T-helper 1 cell treated with Interleukin-12 subunit alpha and Interleukin-12 subunit beta and Interleukin-4 antibody, amounts not matched to agents 30 ng/mL and 1 ng/mL, for 36 hours (primary cell): ENCODE results near the gene GNAS. TPM values are rescaled to one million over a fixed set of nuclear protein-coding genes. Genes with fewer than 3 reads are reported as not detected.

Experiments used
- intact Hi-C: fragments of 100-400 bp; cut with micrococcal nuclease; formaldehyde crosslinking; loops from one replicate; pipeline ENCODE4 v1.15.1; 2024
- total RNA-seq: library from RNA; stranded (reverse); gene quantifications from 2 replicates; pipeline ENCODE4 v1.2.3, GENCODE V29; 2022

The GNAS gene
- total RNA-seq, 1 donor from 2014 or later, result 675 TPM

- intact Hi-C loops, result loop anchor here (1.0 to 2.0 kb wide), 2 partner anchors 9 to 17 kb away; no protein-coding TSS in a partner anchor
Observed at GRCh38 chr20:58877976-58878360, 25.5 kb downstream of the GNAS start.

GRCh38 chr20:58878399-58878798 lies 25.9 kb downstream of the GNAS start:
- intact Hi-C loops, result loop anchor here (1.0 to 2.0 kb wide), 2 partner anchors 9 to 16 kb away; no protein-coding TSS in a partner anchor

GRCh38 chr20:58880441-58880840 lies 27.9 kb downstream of the GNAS start:
- intact Hi-C loops, result no loop called here

GRCh38 chr20:58880994-58881752 lies 28.7 kb downstream of the GNAS start:
- intact Hi-C loops, result no loop called here

- intact Hi-C loops, result no loop called here
Observed at GRCh38 chr20:58882704-58883089, 30.2 kb downstream of the GNAS start.

- intact Hi-C loops, result no loop called here
Observed at GRCh38 chr20:58883241-58883691, 30.8 kb downstream of the GNAS start.

- intact Hi-C loops, result no loop called here
Observed at GRCh38 chr20:58884966-58885365, 32.5 kb downstream of the GNAS start.

GRCh38 chr20:58886546-58886945 lies 34.0 kb downstream of the GNAS start:
- intact Hi-C loops, result no loop called here

GRCh38 chr20:58888103-58888502 lies 35.6 kb downstream of the GNAS start:
- intact Hi-C loops, result loop anchor here (2.0 kb wide), 1 partner anchor 35 kb away; the partner anchor contains the start of gene GNAS

- intact Hi-C loops, result loop anchor here (1.0 to 2.0 kb wide), 3 partner anchors 36 to 236 kb away; partner anchors contain the start of genes GNAS and NELFCD
Observed at GRCh38 chr20:58888521-58889333, 36.2 kb downstream of the GNAS start.

GRCh38 chr20:58889334-58889760 lies 36.8 kb downstream of the GNAS start:
- intact Hi-C loops, result loop anchor here (1.0 to 2.0 kb wide), 3 partner anchors 37 to 237 kb away; partner anchors contain the start of genes GNAS and NELFCD

- intact Hi-C loops, result loop anchor here (1.0 to 5.0 kb wide), 8 partner anchors 37 to 1498 kb away; partner anchors contain the start of genes ATP5F1E, GNAS, NELFCD and RAB22A
Observed at GRCh38 chr20:58889798-58890517, 37.4 kb downstream of the GNAS start.

- intact Hi-C loops, result loop anchor here (1.0 to 5.0 kb wide), 5 partner anchors 142 to 1498 kb away; partner anchors contain the start of genes ATP5F1E, RAB22A, RBM38 and ZNF831
Observed at GRCh38 chr20:58890518-58891085, 38.1 kb downstream of the GNAS start.

- intact Hi-C loops, result loop anchor here (5.0 kb wide), 4 partner anchors 271 to 1499 kb away; partner anchors contain the start of genes RAB22A, RBM38 and ZNF831
Observed at GRCh38 chr20:58891086-58891717, 38.7 kb downstream of the GNAS start.

GRCh38 chr20:58891718-58892140 lies 39.2 kb downstream of the GNAS start:
- intact Hi-C loops, result loop anchor here (1.0 to 5.0 kb wide), 6 partner anchors 241 to 1499 kb away; partner anchors contain the start of genes RAB22A, RBM38 and ZNF831

- intact Hi-C loops, result loop anchor here (1.0 to 5.0 kb wide), 6 partner anchors 242 to 1500 kb away; partner anchors contain the start of genes RAB22A, RBM38 and ZNF831
Observed at GRCh38 chr20:58892141-58892931, 39.8 kb downstream of the GNAS start.

GRCh38 chr20:58892932-58893224 lies 40.4 kb downstream of the GNAS start:
- intact Hi-C loops, result loop anchor here (1.0 to 5.0 kb wide), 6 partner anchors 243 to 1501 kb away; partner anchors contain the start of genes RAB22A, RBM38 and ZNF831

GRCh38 chr20:58893355-58894120 lies 41.0 kb downstream of the GNAS start:
- intact Hi-C loops, result loop anchor here (2.0 to 5.0 kb wide), 6 partner anchors 15 to 1501 kb away; partner anchors contain the start of genes NELFCD, RAB22A, RBM38 and ZNF831
